TTC549 (cell line): ENCODE results near the gene TTLL13.
"Not testable (repeated sequence)": the region's sequence is repeated elsewhere in the genome, so short reads cannot be mapped to it uniquely, and the experiment has no call there.

Experiments
- FAIRE-seq: peaks from 2 replicates; lab custom pipeline; 2012; peaks lifted over from hg19 to GRCh38; lab: Jason Lieb, UNC

Gene TTLL13

DNA sequence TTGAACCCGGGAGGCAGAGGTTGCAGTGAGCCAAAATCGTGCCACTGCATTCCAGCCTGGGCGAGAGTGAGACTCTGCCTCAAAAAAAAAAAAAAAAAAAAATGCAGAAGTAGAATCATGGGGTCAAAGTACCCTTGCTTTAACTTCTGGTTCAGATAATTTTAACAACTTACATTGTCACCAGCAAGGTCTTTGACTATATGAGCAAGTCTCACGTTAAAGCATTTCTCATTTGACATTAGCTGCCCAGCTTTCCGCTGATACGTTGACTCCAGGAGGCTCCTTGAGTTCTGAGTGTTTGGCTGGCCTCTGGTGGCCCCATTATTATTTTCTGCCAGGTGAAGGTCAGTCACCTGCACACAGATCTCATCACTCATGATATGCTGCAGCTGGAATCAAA lies 32.3 kb downstream of the TTLL13 start:
- not testable (repeated sequence) for FAIRE-seq

DNA sequence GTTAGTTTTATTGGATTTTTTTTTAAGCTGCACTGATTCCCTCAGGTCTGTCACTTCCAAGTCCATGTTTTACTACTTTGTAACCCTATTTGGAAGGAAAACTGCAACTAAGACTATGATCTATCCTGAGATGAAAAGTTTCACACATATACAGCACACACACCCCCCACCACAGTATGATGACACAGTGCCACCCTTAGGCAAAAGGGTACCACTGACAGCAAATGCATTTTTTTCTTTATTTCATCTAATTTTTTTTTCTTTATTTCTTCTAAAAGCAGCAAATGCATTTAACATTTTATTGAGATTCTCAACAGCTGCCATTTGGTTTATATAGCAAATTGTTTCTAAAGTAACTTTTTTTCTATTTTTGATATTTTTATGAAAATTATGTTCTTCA lies 37.3 kb downstream of the TTLL13 start:
- FAIRE-seq = no peak

DNA sequence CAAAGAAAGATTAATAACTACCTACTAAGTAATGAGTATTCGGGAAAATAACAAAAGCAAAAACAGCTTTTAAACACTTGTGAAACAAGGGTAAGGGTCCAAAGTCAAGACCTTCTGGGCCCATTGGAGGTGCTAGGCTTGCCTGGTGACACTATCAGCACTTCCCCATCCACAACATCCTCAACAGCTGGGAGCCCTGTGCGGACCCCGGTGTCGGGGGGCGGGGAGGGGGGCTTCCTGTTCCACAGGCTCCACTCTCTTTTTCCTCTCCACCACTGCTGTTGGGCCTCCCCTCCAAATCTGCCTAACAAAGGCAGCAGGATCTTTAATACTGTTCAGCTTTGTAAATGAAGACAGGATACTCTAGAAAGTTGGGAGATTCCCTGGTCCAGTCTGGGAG lies 37.7 kb downstream of the TTLL13 start:
- no peak for FAIRE-seq

DNA sequence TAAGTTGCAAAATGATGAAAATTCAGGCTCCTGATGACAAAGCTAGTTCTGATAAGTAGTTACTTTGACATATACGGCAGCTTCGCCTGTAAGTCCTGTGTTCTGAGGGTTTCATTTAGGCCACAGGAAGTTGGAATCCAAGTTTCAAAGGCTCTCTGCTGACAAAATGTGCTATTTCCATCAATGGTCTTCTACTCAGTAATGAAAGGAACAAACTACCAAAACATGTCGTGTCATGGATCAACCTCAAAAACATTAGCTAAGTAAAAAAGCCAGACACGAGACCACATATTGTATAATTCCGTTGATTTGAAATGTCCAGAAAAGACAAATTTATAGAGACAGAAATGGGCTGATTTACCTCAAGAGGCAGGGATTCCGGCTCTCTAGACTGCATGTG lies 38.6 kb downstream of the TTLL13 start:
- no peak for FAIRE-seq

DNA sequence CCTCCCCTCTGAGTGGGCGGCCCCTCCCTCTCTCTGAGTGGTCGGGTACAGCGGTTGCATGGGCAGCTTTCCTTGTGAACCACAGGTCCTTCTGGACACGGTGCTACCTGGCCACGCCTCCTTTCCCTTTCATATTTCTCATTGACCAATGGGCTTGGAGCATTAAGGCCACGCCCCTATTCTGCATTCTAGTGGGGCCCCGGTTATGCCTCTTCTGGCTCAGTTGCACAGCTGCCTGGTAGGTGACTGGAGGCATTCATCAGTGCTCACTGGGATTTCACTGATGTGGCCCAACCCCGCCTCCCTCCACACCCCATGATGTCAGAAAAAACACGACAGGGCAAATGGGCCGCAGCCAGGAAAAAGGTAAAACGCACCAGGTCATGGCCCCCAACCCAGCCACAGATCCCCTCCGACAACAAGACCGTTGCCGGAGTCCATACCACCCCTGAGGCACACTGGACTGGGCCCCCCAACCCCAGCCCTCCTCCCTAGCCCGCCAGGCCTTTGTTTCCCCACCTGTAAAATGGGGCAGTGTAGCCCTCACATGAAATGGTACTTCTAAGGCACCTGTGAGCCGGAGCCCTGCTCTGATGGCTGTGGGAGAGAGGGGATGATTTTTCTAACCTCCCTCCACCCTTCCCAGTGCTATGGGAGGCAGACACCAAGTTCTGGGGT lies 42.5 kb downstream of the TTLL13 start:
- no peak for FAIRE-seq

DNA sequence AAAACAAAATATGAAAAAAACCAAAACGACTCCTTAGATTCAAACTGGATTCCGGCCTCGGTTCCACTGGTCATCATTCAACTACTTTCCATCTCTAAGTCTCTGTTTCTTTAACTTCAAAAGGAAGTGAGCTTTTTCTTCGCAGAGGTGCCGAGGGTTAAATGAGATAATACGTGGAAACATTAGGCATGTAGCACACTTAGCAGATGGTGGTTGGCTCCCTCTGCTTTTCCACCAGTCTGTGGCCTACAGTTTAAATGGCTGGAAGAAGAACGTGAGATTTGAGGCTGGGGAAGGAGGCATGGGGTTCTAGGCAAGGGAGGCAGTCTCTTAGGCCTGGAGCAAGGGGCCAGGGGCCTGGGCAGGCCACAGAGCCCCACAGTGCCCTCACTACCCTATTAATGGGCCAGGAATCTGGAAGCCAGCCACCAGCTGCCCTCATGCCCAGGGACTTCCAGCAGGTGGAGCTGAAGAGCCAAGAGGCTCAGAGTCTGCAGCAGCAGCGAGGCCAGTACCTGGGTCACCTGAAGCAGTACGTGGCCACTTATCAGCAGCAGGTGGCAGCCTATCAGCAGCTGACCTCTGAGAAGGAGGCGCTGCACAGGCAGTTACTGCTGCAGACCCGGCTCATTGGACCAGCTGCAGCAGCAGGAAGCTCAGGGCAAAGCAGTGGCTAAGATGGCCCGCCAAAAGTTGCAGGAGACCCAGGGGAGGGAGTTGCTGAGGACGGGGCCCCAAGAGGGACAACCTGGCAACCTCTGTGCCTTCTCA lies 43.9 kb downstream of the TTLL13 start:
- not testable (repeated sequence) for FAIRE-seq

DNA sequence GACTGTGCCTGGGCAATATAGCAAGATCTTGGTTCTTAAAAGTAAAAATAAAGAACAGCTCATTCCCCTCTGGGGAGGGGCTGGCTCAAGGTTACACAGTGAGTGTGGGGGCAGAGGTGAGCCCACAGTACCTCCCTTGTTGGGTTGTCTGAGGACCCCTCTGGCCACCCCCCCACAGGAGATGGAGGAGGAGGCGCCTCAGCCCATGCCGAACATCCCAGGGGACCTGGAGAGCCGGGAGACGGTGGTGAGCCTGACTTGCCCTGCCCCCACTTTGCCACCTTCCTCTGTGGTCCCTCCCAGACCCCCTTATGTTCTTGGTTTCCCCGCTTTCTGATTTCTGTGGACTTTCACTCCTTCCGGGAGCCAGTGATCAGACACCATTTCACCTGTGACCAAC lies 44.8 kb downstream of the TTLL13 start:
- FAIRE-seq = no peak

DNA sequence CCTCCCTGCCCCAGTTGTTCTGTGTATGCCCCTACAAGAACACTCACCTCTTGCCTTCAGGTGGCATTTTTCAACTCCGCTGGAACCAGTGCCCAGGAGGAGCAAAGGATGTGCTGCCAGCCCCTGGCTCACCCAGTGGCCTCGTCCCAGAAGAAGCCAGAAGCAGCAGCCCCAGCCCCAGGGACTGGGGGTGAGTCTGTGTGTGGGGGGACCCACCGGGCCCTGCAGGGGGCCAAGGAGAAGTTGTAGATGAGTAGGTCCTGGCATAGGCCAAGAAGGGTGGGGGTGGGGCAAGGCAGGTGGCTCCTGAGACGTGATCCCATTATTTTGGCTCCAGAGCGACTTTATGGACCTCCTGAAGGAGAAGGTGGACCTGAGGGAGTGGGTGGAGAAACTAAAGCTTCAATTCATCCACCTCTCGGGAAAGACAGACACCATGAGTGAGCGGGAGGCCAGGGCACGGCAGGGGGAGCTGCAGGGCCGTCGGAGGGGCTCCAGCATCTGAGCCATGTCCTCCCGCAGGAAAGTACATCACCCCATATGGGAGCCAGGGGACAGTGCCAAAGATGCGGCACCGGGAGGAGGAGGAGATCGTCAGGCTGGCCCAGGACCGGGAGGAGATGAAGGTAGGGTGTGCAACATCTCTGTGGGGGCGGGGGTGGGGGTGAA lies 45.4 kb downstream of the TTLL13 start:
- no peak for FAIRE-seq

DNA sequence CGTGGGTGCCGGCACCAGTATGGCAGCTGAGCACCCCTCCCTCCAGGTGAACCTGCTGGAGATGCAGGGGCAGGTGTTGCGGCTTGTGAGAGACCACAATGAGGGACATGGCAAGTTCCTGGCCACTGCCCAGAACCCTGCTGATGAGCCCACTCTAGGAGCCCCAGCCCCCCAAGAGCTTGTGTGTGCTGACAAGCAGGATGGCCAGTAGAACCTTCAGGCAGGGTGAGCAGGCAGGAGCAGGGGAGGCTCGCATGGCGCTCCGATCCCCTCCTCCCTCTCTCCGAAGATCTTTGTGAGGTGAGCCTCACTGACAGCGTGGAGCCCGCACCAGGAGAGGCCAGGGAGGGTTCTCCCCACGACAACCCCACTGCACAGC lies 45.9 kb downstream of the TTLL13 start:
- FAIRE-seq = no peak

DNA sequence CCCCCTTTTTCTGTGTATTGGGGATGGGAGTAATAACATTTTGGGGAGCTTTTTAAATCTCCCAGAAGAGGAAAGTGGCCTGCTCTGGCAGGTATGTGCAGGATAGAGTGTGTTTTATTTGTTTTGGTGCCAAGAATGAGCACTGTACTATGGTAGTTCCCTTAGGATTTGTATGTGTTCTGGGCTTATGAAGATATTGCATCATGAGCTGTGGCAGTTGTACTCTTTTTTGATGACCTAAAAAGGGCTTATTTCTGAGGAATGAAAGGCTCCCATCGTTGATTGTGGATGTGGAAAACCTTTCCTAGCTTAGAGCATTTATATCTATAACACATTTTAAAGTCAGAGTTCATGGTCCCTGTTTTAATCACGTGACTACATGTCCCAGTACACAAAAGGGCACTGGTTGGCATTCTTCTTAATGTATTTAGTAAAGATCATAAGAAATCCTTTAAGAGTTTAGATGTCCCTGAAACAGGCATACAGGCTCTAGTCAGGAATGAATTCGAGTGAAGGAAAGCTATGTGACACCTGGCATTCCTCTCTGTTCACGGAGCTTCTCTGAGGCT lies 47.0 kb downstream of the TTLL13 start:
- not testable (repeated sequence) for FAIRE-seq

DNA sequence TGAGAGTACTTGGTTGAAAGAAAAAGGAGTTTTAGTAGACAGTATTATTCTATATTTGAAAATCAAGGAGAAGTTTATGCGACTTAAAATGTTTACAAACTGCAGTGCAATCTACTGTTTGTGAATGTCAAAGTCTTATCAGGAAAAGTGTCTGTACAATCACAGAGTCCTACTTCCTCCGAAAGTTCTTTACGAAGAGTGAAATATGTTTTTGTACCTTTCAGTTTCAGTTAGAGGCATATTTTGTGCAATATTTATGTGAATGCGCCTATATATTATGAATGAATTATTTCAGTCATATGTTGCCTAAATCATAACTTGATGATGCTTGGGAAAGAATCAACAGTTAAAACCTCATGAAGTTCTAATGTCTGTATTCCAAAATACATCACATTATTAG lies 47.7 kb downstream of the TTLL13 start:
- no peak for FAIRE-seq

DNA sequence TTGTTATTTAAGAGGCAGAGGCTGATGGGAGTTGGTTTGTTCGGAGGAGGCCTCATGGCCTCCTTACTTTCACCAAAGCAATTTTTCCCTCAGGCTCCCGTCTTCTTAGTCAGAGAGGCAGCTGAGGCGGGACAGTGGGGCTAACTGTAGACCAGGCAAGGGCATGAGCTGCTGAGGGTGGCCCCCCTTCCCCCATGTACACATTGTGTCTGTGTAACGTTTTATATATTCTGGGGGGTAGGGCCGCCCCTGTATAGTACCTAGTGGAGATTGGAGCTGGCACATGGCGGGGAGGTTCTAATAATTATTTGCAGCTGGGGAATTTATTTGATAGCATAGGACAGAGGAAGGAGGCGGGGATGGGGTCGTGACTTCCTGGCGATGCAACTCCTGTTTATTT lies 51.2 kb downstream of the TTLL13 start:
- FAIRE-seq = no peak

DNA sequence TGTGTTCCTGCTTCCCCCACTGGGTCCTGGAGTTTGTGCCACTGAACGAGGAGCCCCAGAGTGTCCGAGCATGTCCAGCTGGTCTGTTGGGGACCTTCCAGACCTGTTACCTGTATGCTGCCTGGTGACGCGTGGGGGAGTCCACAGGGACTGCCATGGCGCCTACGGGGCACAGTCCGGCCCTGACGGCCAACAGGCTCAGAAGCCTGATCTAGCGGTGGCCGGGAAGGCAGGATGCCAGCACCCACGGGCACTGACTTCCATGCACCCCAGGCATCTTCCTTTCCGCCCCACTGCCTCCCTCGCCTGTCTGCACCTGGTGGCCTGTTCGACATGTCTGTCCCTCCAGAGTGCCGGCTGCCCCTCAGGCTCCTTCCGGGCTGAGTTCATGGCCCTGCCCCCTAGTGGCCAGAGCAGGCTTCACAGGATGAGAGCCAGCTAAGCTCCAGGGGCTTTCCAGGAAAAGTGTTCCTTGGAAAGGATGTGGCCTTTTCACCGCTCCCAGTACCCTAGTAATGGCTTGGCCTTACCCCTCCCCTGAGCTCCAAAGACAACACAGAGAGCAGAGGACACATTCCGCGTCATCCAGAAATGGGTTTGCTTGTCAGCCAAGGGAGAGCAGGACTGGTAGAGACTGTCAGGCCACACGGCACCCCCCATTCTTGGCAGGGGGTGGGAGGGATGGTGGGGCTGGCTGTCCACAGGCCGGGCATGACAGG lies 51.8 kb downstream of the TTLL13 start:
- no peak for FAIRE-seq

DNA sequence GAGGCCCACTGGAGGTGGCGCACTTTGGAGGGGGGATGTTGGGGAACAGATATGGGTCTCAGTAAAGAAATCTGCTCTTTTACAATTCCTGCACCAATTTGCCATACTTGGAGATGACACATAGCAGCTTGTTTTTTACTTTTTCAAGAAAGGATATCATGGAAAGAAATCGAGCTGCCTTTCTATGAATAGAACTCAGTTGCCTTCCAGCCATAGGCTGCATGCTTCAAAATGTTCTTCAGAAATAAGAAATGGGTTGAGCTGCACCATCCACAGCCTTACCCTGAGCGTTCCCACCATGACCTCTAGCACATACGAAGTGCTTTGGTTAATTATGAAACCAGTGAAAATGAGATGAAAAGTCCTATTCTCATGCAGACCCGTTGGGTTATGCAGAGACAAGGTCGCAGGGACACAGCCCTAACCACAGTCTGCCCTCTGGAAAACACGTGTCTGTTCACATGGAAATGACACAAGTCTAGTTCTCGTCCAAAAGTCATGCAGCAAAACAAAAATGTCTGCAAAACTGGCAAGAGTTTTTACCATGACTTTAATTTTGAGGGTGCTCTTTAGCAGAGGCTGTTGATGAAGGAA lies 52.4 kb downstream of the TTLL13 start:
- no peak for FAIRE-seq

DNA sequence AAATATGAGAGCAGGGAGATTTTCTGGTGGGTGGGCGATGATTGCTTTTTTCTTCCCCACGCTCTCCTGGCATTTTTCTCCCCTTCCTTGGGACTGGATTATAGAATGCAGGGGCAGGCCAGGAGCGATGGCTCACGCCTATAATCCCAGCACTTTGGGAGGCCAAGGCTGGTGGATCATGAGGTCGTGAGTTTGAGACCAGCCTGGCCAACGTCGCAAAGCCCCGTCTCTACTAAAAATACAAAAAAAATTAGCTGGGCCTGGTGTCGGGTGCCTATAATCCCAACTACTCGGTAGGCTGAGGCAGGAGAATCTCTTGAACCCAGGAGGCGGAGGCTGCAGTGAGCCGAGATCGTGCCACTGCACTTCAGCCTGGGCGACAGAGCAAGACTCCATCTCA lies 56.0 kb downstream of the TTLL13 start:
- FAIRE-seq = not testable (repeated sequence)

DNA sequence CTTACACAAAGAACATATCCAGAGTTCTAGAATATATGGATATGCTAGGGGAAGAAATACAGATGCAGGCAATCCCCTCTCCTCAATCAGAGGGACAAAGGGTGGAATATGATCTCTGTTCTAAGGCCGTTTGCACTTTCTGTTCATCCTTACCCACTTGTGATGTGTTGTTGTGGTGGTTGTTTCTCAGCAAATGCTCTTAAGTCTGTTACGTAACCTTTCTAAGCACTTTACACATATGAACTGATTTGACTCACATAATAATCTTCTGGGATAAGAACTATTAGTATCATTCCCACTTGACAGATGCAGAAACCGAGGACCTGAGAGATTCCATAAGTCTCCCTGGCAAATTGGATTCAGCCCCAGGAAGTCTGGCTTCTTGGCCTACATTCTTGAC lies 56.6 kb downstream of the TTLL13 start:
- no peak for FAIRE-seq

DNA sequence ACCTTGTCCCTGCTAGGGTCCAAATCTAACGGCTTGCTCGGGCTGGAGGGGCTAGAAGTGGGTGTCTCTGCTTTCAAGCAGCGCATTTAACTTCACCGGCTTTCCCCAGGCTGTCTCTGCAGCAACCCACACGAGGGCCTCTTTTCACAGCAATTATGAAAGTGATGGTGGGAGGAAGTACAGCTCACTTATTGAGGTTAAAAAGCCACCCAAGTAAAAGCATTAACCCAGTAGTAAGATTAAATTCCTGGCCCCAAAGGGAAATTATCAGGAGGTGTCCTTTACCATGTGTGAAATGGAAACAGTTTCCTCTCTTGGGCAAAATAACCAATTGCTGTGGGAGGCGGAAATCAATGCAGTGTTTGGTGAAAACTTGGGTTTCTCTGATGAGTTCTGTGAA lies 57.2 kb downstream of the TTLL13 start:
- no peak for FAIRE-seq

DNA sequence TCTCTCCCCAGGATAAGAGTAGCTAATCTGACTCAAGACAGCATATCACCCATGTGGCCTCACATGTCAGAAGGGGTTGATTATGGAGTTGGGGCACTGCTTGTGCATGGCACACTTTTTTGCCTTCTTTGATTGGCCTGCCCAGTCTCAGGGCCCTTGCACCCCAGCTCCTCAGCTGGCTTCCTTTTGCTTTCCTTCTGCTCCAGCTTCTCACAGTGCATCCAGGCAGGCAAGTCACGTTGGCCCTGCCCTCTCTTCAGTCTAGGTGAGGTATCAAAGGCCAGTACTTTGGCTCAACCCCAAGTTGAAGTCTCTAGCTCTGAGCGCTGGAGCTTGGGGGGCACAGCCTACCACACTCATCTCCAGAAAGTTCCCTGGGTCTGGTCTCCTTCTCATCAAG lies 58.3 kb downstream of the TTLL13 start:
- no peak for FAIRE-seq

DNA sequence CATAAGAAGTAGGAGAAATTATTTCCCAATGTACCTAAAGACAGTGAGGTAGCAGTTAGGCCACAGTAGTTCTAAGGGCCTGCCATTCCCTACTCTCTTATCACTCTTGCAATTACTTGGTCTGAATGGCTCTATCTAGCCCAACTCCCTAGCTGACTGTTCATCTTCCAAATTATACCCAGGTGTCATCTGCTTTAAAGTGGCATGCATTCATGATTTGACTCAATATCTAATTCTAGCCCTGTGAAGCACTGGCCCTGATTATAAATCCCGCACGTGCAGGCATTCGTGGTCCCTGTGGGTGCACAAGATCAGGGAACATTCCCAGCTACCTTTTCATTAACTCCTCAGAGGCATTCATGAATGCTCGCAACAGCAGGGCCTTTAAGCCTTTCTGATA lies 59.7 kb downstream of the TTLL13 start:
- FAIRE-seq = no peak
